Endothelial cell of umbilical vein (primary cell): ENCODE measurements around the gene LDHB.

Source experiments
- EZH2 ChIP-seq: IDR thresholded peaks from 2 replicates; pipeline ENCODE4 v1.6.1; 2012; ENCODE audit warnings: borderline replicate concordance, low read depth, mild to moderate bottlenecking, moderate library complexity, low read length, inconsistent platforms; ENCODE audit not compliant: severe bottlenecking
- JUN ChIP-seq: IDR thresholded peaks from 2 replicates; pipeline ENCODE4 v1.6.1; 2011; ENCODE audit warnings: borderline replicate concordance, low read depth; ENCODE audit not compliant: insufficient read length, insufficient read depth
- MYC ChIP-seq: IDR thresholded peaks from one replicate; pipeline ENCODE4 v1.6.1; 2011; ENCODE audit warnings: mild to moderate bottlenecking, low read depth, low read length
- POLR2A ChIP-seq: IDR thresholded peaks from 2 replicates; pipeline ENCODE4 v1.6.1; 2012; ENCODE audit warnings: low read depth, mild to moderate bottlenecking, control low read depth, low read length
- POLR2AphosphoS5 ChIP-seq: IDR thresholded peaks from 2 replicates; pipeline ENCODE4 v1.6.1; 2012; ENCODE audit warnings: low read depth, mild to moderate bottlenecking, control low read depth, low read length, moderate library complexity; ENCODE audit not compliant: insufficient read depth
- TF ChIP-seq, protein P1 (sequence below), 2 donors: IDR thresholded peaks; 1 replicate in 1 of 2; 2 replicates in 1 of 2; pipeline ENCODE4 v1.5.1; 2011; ENCODE audit warnings: low read length in 2 of 2, mild to moderate bottlenecking in 2 of 2, moderate library complexity in 2 of 2, control low read depth in 1 of 2, inconsistent platforms in 1 of 2, low read depth in 1 of 2; ENCODE audit not compliant: insufficient read depth in 1 of 2; ENCODE audit errors: extremely low read depth in 1 of 2

DNA sequence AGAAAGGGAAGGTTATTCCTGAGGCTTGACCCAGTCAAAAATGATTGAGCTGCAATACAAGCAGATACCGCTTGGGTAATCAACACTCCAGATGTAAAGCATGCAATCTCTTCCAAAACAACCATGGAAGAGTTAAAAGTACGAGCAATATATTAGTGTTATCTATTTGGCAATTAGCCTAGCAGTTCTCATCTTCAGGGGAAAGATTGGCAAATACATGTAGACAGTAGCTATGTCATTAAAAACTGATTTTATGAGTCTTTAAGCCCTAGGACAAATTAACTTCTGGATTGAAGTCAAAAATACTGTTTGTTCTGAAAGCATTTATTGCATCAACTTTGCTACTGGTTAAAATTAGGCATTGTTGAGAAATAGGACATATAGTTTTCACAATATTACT, 43.7 kb downstream of the LDHB start:
- TF ChIP-seq, protein P1, sequence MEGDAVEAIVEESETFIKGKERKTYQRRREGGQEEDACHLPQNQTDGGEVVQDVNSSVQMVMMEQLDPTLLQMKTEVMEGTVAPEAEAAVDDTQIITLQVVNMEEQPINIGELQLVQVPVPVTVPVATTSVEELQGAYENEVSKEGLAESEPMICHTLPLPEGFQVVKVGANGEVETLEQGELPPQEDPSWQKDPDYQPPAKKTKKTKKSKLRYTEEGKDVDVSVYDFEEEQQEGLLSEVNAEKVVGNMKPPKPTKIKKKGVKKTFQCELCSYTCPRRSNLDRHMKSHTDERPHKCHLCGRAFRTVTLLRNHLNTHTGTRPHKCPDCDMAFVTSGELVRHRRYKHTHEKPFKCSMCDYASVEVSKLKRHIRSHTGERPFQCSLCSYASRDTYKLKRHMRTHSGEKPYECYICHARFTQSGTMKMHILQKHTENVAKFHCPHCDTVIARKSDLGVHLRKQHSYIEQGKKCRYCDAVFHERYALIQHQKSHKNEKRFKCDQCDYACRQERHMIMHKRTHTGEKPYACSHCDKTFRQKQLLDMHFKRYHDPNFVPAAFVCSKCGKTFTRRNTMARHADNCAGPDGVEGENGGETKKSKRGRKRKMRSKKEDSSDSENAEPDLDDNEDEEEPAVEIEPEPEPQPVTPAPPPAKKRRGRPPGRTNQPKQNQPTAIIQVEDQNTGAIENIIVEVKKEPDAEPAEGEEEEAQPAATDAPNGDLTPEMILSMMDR (IDR thresholded peaks at IDR 0.05; ENCODE audit: extremely low read depth in 1 of 2, insufficient read depth in 1 of 2, low read depth in 1 of 2, low read length in 2 of 2), result peak in 1 of 2 donors; percentile 2
- TF ChIP-seq EZH2 (no peak), POLR2AphosphoS5 (no peak), POLR2A (no peak), MYC (no peak), JUN (no peak)
